OCI-LY7 (cell line): ENCODE results near the gene FAM162A. TPM values are rescaled to one million over a fixed set of nuclear protein-coding genes. Genes with fewer than 3 reads are reported as not detected.

Source experiments
- BruUV-seq: library from RNA; stranded (reverse); fragments of 400-500 nt; replicated peaks from 2 replicates; lab custom pipeline; 2021; lab: Mats Ljungman, UMichigan
- CTCF ChIA-PET: fragments of 300-600 bp; sonication (Branson Sonifier 250); formaldehyde crosslinking; loops from one replicate; lab custom pipeline; 2022; ENCODE audit warnings: antibody characterized with exemption; ENCODE audit not compliant: unreplicated experiment; lab: Charles Lee
- POLR2A ChIA-PET: fragments of 300-600 bp; sonication (Branson Sonifier 250); formaldehyde crosslinking; loops from one replicate; lab custom pipeline; 2022; ENCODE audit warnings: antibody characterized with exemption; lab: Charles Lee
- DNase-seq: peaks from one replicate; pipeline ENCODE4 v3.0.0-alpha.2; 2015; ENCODE audit warnings: low spot score
- H2AFZ ChIP-seq: fragments of 200-600 bp; sonication (generic), shearing (Covaris generic); 2 replicates; pipeline ENCODE4 v1.6.1; 2014; ENCODE audit warnings: mild to moderate bottlenecking, antibody characterized with exemption, low read length, moderate library complexity
- H3K27ac ChIP-seq: fragments of 200-600 bp; sonication (generic); 2 replicates; pipeline ENCODE4 v1.5.1; 2014; ENCODE audit warnings: mixed run types, low read depth, mild to moderate bottlenecking, moderate library complexity, low read length, inconsistent platforms; ENCODE audit not compliant: poor library complexity, severe bottlenecking
- H3K36me3 ChIP-seq: fragments of 200-600 bp; sonication (generic); 2 replicates; pipeline ENCODE4 v1.6.1; 2014; ENCODE audit warnings: mild to moderate bottlenecking, antibody characterized with exemption, low read length, moderate library complexity, mixed read lengths; ENCODE audit not compliant: insufficient read depth
- H3K4me1 ChIP-seq: fragments of 200-600 bp; sonication (generic); 2 replicates; pipeline ENCODE4 v1.5.1; 2014; ENCODE audit warnings: mild to moderate bottlenecking, low read length; ENCODE audit not compliant: insufficient read depth, poor library complexity, severe bottlenecking
- H3K4me2 ChIP-seq: fragments of 200-600 bp; sonication (generic); 2 replicates; pipeline ENCODE4 v1.6.1; 2014; ENCODE audit warnings: mild to moderate bottlenecking, low read length
- H3K4me3 ChIP-seq: fragments of 200-600 bp; sonication (generic); 2 replicates; pipeline ENCODE4 v1.5.1; 2014; ENCODE audit warnings: mild to moderate bottlenecking, low read depth, low read length; ENCODE audit not compliant: poor library complexity, severe bottlenecking
- H3K79me2 ChIP-seq: fragments of 200-600 bp; sonication (generic); 2 replicates; pipeline ENCODE4 v1.6.1; 2016; ENCODE audit warnings: low read depth, mild to moderate bottlenecking, low read length, moderate library complexity, mixed read lengths; ENCODE audit not compliant: insufficient read depth
- H3K9me2 ChIP-seq: fragments of 200-600 bp; sonication (generic); 2 replicates; pipeline ENCODE4 v1.6.1; 2016; ENCODE audit warnings: mild to moderate bottlenecking, low read length, mixed read lengths; ENCODE audit not compliant: insufficient read depth
- H3K9me3 ChIP-seq: fragments of 200-600 bp; sonication (generic); 2 replicates; pipeline ENCODE4 v1.6.1; 2014; ENCODE audit warnings: mild to moderate bottlenecking, mixed run types, low read length, mixed read lengths
- H4K20me1 ChIP-seq: fragments of 200-600 bp; sonication (generic); 2 replicates; pipeline ENCODE4 v1.6.1; 2014; ENCODE audit warnings: mild to moderate bottlenecking, antibody characterized with exemption, low read length, moderate library complexity, mixed read lengths; ENCODE audit not compliant: insufficient read depth
- EZH2phosphoT487 ChIP-seq: fragments of 200-600 bp; sonication (generic); IDR thresholded peaks from 2 replicates; pipeline ENCODE4 v1.6.1; 2018; ENCODE audit warnings: low read depth, borderline replicate concordance, mild to moderate bottlenecking, mixed run types, antibody characterized with exemption, low read length, moderate library complexity, mixed read lengths
- intact Hi-C: fragments of 100-400 bp; cut with micrococcal nuclease; formaldehyde crosslinking; loops from one replicate; pipeline ENCODE4 v1.10.0; 2022; ENCODE audit not compliant: unreplicated experiment
- total RNA-seq, 2 experiments: library from RNA; depleted of rRNA in 1 of 2; stranded (reverse); fragments of >200 nt in 1 of 2; shearing (Covaris generic) in 1 of 2; gene quantifications; 2 replicates each; pipeline ENCODE4 v1.2.3, GENCODE V29; 2014 to 2022
- TF ChIP-seq, protein P1 (sequence below): fragments of 200-600 bp; sonication (generic); conservative IDR thresholded peaks from 2 replicates; pipeline ENCODE4 v1.5.1; 2014; ENCODE audit warnings: mild to moderate bottlenecking, antibody characterized with exemption, low read length, moderate library complexity, mixed read lengths

The FAM162A gene
- total RNA-seq, 2 experiments from 2014 or later: 43.2 to 61.1 TPM

DNA sequence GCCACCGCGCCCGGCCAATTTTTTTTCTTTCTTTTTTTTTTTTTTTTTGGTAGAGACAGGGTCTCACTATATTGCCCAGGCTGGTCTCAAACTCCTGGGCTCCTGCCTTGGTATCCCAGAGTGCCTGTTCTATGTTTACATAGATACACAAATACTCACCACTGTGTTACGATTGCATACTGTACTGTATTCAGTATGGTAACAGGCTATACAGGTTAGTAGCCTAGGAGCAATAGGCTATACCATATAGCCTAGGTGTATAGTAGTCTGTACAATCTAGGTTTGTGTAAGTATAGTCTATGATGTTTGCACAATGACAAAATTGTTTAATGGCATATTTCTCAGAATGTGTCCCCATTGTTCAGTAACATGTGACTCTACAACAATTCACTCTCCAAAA lies 32.4 kb upstream of the FAM162A start:
- Histone ChIP-seq H3K27ac (no peak overlapping the region), H4K20me1 (no peaks in the 10 kb centered on the region), H3K4me3 (no peak overlapping the region), H3K9me3 (no peaks in the 10 kb centered on the region), H2AFZ (no peak overlapping the region), H3K36me3 (0 out of 2 replicates have a peak, but pooled peaks cover under 1% of the 10 kb centered on the region), H3K4me1 (no peaks in the 10 kb centered on the region), H3K4me2 (no peak overlapping the region), H3K9me2 (no peaks in the 10 kb centered on the region), H3K79me2 (no peaks in the 10 kb centered on the region)
- BruUV-seq: no TSS peak
- TF ChIP-seq EZH2phosphoT487: no peak
- TF ChIP-seq, protein P1, sequence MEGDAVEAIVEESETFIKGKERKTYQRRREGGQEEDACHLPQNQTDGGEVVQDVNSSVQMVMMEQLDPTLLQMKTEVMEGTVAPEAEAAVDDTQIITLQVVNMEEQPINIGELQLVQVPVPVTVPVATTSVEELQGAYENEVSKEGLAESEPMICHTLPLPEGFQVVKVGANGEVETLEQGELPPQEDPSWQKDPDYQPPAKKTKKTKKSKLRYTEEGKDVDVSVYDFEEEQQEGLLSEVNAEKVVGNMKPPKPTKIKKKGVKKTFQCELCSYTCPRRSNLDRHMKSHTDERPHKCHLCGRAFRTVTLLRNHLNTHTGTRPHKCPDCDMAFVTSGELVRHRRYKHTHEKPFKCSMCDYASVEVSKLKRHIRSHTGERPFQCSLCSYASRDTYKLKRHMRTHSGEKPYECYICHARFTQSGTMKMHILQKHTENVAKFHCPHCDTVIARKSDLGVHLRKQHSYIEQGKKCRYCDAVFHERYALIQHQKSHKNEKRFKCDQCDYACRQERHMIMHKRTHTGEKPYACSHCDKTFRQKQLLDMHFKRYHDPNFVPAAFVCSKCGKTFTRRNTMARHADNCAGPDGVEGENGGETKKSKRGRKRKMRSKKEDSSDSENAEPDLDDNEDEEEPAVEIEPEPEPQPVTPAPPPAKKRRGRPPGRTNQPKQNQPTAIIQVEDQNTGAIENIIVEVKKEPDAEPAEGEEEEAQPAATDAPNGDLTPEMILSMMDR: no peak
- ChIA-PET CTCF (no interaction called here), POLR2A (interaction anchor here (0.6 to 0.7 kb wide), 4 partner anchors 22 to 745 kb away, joined by 3 to 6 read pairs (median 4); no protein-coding TSS in a partner anchor)
- no peak for DNase-seq
- intact Hi-C loops: no loop called here

DNA sequence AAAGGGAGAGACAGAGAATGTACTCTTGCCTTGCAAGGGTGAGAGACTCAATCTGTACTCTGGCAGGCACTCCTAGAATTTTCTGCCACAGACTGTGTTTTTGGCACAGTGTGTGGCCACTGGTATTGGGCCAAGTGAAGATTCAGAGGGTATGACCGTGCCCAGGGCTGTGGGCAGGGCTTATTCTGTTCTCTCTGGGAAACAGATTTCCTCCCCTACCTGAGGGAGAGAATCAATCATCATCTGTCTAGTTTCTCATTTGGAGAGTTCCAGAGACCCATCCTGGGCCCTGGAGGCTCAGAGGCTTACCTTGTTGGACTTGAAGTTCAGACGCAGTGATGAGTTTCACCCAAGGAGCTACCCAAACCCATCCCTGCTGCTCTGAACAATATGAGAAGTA lies 30.8 kb upstream of the FAM162A start:
- Histone ChIP-seq H3K27ac (no peak overlapping the region), H3K9me2 (no peaks in the 10 kb centered on the region), H3K79me2 (no peaks in the 10 kb centered on the region), H3K9me3 (no peaks in the 10 kb centered on the region), H3K36me3 (peaks cover 16% of the 10 kb centered on the region), H2AFZ (no peak overlapping the region), H3K4me3 (no peak overlapping the region), H3K4me2 (no peak overlapping the region), H3K4me1 (no peaks in the 10 kb centered on the region), H4K20me1 (no peaks in the 10 kb centered on the region)
- no peak for DNase-seq
- TF ChIP-seq, protein P1: no peak
- TF ChIP-seq EZH2phosphoT487: no peak
- BruUV-seq: no TSS peak
- POLR2A ChIA-PET: interaction anchor here (0.6 to 1.3 kb wide), 2 partner anchors 8 to 19 kb away, joined by 4 to 7 read pairs; no protein-coding TSS in a partner anchor
- CTCF ChIA-PET: no interaction called here
- intact Hi-C loops: no loop called here

DNA sequence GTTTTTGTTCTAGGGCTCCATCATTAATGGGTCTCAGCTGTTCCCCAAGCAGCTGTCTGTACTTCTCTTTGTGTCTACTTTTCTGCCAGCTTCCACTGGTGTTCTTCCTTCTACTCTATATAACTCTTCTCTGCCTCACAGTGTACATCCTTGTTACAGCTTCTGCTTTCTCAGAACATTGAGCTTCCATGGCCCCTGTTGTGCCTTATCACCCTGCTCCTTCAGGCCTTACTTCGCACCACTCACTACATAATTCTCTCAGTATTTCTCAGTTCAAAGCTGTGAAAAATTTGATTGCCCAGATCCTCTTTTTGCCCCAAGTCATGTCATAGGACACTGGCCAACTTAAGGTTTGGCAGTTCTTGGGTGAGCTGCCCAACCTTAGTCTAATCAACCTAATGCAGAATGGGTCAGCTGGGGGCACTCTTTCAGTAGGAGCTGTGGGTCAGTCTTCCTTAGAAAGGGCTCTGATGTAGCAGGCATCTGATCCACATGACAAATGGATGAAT lies 30.0 kb upstream of the FAM162A start:
- no peak for DNase-seq
- H3K27ac ChIP-seq: no peak overlapping the region
- H4K20me1 ChIP-seq: no peaks in the 10 kb centered on the region
- CTCF ChIA-PET: no interaction called here
- peaks cover 23% of the 10 kb centered on the region for H3K36me3 ChIP-seq
- POLR2A ChIA-PET: interaction anchor here (0.6 to 1.3 kb wide), 2 partner anchors 9 to 18 kb away, joined by 4 to 7 read pairs; no protein-coding TSS in a partner anchor
- H2AFZ ChIP-seq: no peak overlapping the region
- no peak overlapping the region for H3K4me3 ChIP-seq
- no peak overlapping the region for H3K4me2 ChIP-seq
- H3K79me2 ChIP-seq: no peaks in the 10 kb centered on the region
- no TSS peak for BruUV-seq
- intact Hi-C loops: no loop called here
- H3K9me3 ChIP-seq: no peaks in the 10 kb centered on the region
- no peaks in the 10 kb centered on the region for H3K9me2 ChIP-seq
- no peak for TF ChIP-seq EZH2phosphoT487
- TF ChIP-seq, protein P1: no peak
- H3K4me1 ChIP-seq: no peaks in the 10 kb centered on the region
